ENCODE data around the gene PRDM16. TPM values are rescaled to one million over a fixed set of nuclear protein-coding genes. Genes with fewer than 3 reads are reported as not detected.

The PRDM16 gene
- total RNA-seq, 1 experiment from 2014 or later: 6.1 TPM

DNA sequence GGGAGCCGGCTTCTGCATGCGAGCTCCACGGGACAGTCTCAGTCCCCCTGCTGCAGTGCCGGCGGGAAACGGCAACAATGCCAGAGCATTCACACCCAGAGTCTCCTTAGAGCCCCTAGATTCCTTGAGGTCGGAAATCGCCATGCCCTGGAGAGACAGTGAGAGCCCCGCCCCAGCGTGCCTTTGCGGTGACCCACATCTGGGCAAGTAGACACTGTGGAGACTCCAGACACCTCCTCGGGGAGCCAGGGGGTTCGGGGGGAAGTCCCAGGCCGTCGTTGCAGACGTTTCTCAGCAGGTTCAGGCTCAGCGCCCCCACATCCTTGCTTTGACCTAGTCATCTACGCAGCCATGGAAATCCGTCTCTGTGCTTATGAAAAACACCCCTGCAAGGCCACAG lies 304.2 kb downstream of the PRDM16 start:
- no peaks in the 10 kb centered on the region for H3K9me3 ChIP-seq (ENCODE audit: control insufficient read depth in 1 of 2, insufficient read depth in 1 of 2, low read depth in 1 of 2, low read length in 2 of 2)
- no peak overlapping the region for H3K9ac ChIP-seq (ENCODE audit: low read length)
- intact Hi-C loops (cut with micrococcal nuclease): no loop called here
- H3K4me1 ChIP-seq (ENCODE audit: control insufficient read depth in 1 of 2, insufficient read depth in 2 of 2, low read length in 2 of 2): peaks cover 4 to 17% of the 10 kb centered on the region in 2 experiments; a peak in 3 of 4 replicates
- no peaks in the 10 kb centered on the region for H3K36me3 ChIP-seq (ENCODE audit: control insufficient read depth in 1 of 2, insufficient read depth in 2 of 2, low read length in 2 of 2)
- ATAC-seq (no peak), DNase-seq (ENCODE audit: low read depth, low spot score) (no peak)
- H3K79me2 ChIP-seq (ENCODE audit: insufficient read depth, low read length): no peaks in the 10 kb centered on the region
- H3K27me3 ChIP-seq (ENCODE audit: insufficient read depth, low read length): no peaks in the 10 kb centered on the region
- no peak overlapping the region for H3K27ac ChIP-seq (ENCODE audit: low read depth, low read length)
- no peak overlapping the region for H3K4me3 ChIP-seq (replicated peaks in 1 of 2; ENCODE audit: low read depth in 1 of 2, low read length in 2 of 2)
- TF ChIP-seq FOSL1 (IDR thresholded peaks at IDR 0.05; ENCODE audit: low read depth): no peak
- ChIA-PET CTCF (no interaction called here), POLR2A (no interaction called here), RAD21 (ENCODE audit: low non-redundant PET in 1 of 2, low total read pairs in 2 of 2, uncharacterized antibody in 2 of 2, unreplicated experiment in 2 of 2) (no interaction called here)
- no peaks in the 10 kb centered on the region for H4K20me1 ChIP-seq (ENCODE audit: insufficient read depth)
- no peak overlapping the region for H3K4me2 ChIP-seq (ENCODE audit: low read length)
- no TSS peak for BruUV-seq (replicated peaks)
- H2AFZ ChIP-seq (ENCODE audit: low read depth, low read length, poor library complexity, severe bottlenecking): no peak overlapping the region
- no peaks in the 10 kb centered on the region for H3K9me2 ChIP-seq (ENCODE audit: insufficient read depth)

- RAD21 ChIA-PET (ENCODE audit: low non-redundant PET in 1 of 2, low total read pairs in 2 of 2, uncharacterized antibody in 2 of 2, unreplicated experiment in 2 of 2): no interaction called here
- H2AFZ ChIP-seq (ENCODE audit: low read depth, low read length, poor library complexity, severe bottlenecking): no peak overlapping the region
- no peaks in the 10 kb centered on the region for H3K36me3 ChIP-seq (ENCODE audit: control insufficient read depth in 1 of 2, insufficient read depth in 2 of 2, low read length in 2 of 2)
- DNase-seq (ENCODE audit: low read depth, low spot score) (no peak), ATAC-seq (no peak)
- intact Hi-C loops (cut with micrococcal nuclease): no loop called here
- no peaks in the 10 kb centered on the region for H3K9me3 ChIP-seq (ENCODE audit: control insufficient read depth in 1 of 2, insufficient read depth in 1 of 2, low read depth in 1 of 2, low read length in 2 of 2)
- H3K79me2 ChIP-seq (ENCODE audit: insufficient read depth, low read length): no peaks in the 10 kb centered on the region
- H4K20me1 ChIP-seq (ENCODE audit: insufficient read depth): no peaks in the 10 kb centered on the region
- TF ChIP-seq EGR1 (IDR thresholded peaks at IDR 0.05; ENCODE audit: low read depth): no peak
- no peak for TF ChIP-seq SIN3A (IDR thresholded peaks at IDR 0.05; ENCODE audit: low read depth)
- no peak for TF ChIP-seq TCF7L2 (IDR thresholded peaks at IDR 0.05; ENCODE audit: borderline replicate concordance, extremely low read depth, insufficient read depth, insufficient read length)
- no peak for TF ChIP-seq CEBPB (IDR thresholded peaks at IDR 0.05; ENCODE audit: low read depth)
- no peak for TF ChIP-seq ZBTB33 (IDR thresholded peaks at IDR 0.05; ENCODE audit: extremely low read depth, insufficient replicate concordance, low read length)
- no peak for TF ChIP-seq SRF (IDR thresholded peaks at IDR 0.05; ENCODE audit: low read depth)
- TF ChIP-seq CBX3 (IDR thresholded peaks at IDR 0.05; ENCODE audit: low read depth): no peak
- no peak for TF ChIP-seq RAD21 (IDR thresholded peaks at IDR 0.05; ENCODE audit: low read depth)
- no peak for TF ChIP-seq ZFX (IDR thresholded peaks at IDR 0.05)
- TF ChIP-seq, protein P1, sequence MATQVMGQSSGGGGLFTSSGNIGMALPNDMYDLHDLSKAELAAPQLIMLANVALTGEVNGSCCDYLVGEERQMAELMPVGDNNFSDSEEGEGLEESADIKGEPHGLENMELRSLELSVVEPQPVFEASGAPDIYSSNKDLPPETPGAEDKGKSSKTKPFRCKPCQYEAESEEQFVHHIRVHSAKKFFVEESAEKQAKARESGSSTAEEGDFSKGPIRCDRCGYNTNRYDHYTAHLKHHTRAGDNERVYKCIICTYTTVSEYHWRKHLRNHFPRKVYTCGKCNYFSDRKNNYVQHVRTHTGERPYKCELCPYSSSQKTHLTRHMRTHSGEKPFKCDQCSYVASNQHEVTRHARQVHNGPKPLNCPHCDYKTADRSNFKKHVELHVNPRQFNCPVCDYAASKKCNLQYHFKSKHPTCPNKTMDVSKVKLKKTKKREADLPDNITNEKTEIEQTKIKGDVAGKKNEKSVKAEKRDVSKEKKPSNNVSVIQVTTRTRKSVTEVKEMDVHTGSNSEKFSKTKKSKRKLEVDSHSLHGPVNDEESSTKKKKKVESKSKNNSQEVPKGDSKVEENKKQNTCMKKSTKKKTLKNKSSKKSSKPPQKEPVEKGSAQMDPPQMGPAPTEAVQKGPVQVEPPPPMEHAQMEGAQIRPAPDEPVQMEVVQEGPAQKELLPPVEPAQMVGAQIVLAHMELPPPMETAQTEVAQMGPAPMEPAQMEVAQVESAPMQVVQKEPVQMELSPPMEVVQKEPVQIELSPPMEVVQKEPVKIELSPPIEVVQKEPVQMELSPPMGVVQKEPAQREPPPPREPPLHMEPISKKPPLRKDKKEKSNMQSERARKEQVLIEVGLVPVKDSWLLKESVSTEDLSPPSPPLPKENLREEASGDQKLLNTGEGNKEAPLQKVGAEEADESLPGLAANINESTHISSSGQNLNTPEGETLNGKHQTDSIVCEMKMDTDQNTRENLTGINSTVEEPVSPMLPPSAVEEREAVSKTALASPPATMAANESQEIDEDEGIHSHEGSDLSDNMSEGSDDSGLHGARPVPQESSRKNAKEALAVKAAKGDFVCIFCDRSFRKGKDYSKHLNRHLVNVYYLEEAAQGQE (IDR thresholded peaks at IDR 0.05; ENCODE audit: low read depth): no peak
- H3K27ac ChIP-seq (ENCODE audit: low read depth, low read length): no peak overlapping the region
- CTCF ChIA-PET: no interaction called here
- no peaks in the 10 kb centered on the region for H3K9me2 ChIP-seq (ENCODE audit: insufficient read depth)
- no peaks in the 10 kb centered on the region for H3K27me3 ChIP-seq (ENCODE audit: insufficient read depth, low read length)
- H3K4me2 ChIP-seq (ENCODE audit: low read length): no peak overlapping the region
- no peak overlapping the region for H3K9ac ChIP-seq (ENCODE audit: low read length)
- POLR2A ChIA-PET: no interaction called here
- H3K4me3 ChIP-seq (replicated peaks in 1 of 2; ENCODE audit: low read depth in 1 of 2, low read length in 2 of 2): no peak overlapping the region
- no TSS peak for BruUV-seq (replicated peaks)
- peaks cover 4 to 15% of the 10 kb centered on the region in 2 experiments; a peak in 3 of 4 replicates for H3K4me1 ChIP-seq (ENCODE audit: control insufficient read depth in 1 of 2, insufficient read depth in 2 of 2, low read length in 2 of 2)
Observed at GRCh38 chr1:3373700-3374405, 304.9 kb downstream of the PRDM16 start.
